NCI-H524 treated with DMSO at 0.1 percent for 48 hours (cell line): ENCODE results near the gene RBMS3.
A peak's percentile ranks its signal among the peaks of the same experiment; 100 is the strongest.
"Not testable (repeated sequence)": the region's sequence is repeated elsewhere in the genome, so short reads cannot be mapped to it uniquely, and the experiment has no call there.

Experiments used
- DNase-seq: peaks from one replicate; lab custom pipeline; 2025; lab: John Stamatoyannopoulos, UW

Gene RBMS3

DNA sequence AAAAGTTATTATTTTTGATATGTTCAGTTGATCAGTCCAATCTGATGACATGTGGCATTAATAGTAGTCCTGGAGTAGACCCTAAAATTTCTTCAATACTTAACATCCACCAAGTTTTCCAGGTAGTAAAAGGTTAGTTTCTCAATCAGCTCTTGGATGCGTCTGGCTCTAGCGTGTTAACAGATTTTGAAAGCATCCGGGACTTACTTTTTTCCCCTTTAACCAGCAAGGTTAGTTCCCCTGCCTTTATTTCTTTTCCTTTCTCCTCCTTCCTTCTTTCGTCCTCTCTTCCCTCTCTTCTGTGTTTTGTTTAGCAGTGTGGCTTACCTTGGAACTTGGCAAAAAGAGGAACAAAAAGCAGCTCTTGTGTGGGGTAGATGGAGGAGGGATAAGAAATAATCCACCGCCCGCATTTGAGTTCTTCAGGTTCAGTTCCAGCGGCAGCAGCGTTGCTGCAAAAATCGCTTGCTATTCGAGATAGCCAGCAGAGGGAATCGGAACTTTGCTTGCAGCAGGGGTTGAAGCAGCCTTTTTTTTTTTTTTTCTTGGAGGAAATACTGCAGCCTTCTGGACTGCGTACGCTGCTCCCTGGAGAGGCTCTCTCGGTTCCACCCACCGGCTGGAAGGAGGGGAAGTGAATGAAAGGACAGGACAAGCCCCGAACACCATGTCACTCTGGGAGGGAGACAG lies at the start of gene RBMS3:
RBMS3 (plus strand) TSS at position 668 of the 690 bp plus-strand sequence.
- DNase-seq: peak; percentile 80

DNA sequence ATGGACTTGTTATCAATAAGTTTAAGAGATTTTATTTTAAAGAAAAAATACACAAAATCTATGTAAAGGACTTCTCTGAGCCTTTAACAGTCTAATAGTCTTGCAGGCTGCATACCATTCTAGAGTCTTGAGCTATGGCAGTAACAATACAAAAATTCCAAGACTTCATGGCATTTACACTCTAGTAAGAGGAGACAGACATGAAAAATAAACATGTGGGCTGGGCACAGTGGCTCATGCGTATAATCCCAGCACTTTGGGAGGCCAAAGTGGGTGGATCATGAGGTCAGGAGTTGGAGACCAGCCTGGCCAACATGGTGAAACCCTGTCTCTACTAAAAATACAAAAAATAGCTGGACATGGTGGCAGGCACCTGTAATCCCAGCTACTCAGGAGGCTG lies 47.7 kb upstream of the RBMS3 start:
- DNase-seq: not testable (repeated sequence)

DNA sequence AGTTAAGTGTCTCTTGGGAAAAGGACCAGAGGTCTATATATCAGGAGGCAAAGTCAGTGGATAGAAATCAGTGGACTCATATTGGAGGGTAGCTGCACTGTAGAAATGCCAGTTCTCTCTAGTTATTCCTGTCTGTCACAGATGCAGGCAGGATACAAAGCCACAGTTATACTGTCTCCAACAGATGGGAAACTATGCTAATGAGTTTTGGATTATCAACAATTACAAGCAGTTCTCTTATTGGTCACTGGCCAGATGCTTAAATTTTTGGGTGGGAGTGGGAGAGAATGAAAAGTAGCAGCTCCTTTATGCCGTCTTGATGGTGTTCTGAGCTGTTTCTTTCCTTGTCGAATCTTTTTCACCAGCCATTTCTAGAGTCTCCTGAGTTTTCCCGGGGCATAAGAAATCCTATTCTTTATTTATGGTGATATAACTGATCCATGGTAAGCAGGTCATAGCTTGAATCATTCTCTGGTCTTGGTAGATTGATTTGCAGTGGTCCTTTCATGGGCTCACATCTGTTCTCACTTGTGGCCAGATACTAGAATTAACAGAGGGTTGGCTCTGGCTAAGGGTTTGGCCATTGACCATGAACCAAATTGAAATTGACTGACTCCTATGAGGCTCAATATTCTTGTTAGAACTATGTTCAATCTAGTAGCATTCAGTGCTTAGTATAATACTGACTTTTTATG lies 44.6 kb upstream of the RBMS3 start:
- peak; percentile 85 for DNase-seq

GRCh38 chr3:29239376-29239775 lies 41.5 kb upstream of the RBMS3 start:
- no peak for DNase-seq

DNA sequence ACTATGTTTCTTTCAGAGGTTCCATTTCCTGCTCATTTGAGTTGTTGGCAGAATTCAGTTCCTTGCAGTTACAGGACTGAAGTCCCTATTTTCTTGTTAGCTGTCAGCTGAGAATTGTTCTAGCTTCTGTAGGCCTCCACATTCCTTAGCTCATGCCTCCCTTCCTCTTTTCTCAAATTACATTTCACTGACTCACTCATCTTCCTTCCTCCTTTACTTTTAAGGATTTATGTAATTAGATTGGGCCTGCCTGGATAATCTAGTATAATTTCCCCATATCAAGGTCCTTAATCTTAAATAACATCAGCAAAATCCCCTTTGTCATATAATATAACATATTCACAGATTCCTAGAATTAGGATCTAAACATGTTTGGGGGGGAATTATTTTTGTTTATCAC lies 40.6 kb upstream of the RBMS3 start:
- no peak for DNase-seq

GRCh38 chr3:29240887-29241286 lies 40.0 kb upstream of the RBMS3 start:
- no peak for DNase-seq

- no peak for DNase-seq
Observed at GRCh38 chr3:29241855-29242254, 39.0 kb upstream of the RBMS3 start.

DNA sequence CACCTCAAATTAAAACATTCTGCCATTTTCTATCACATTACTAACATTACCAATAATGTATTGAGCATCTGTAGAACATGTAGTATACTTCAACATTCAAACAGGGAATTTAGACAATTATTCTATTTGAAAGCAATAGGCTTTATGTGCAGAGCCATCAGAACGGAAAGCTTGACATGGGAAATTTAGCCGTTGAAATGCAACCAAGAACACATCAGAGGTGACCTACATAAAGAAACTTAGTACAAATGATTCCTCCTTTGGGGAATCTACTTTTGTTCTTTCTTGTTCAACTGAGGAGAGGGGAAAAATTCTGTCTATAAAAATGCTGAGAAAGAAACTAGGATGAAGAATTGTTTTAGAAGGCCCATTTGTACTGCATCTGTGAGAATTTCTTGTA lies 38.6 kb upstream of the RBMS3 start:
- DNase-seq: no peak

DNA sequence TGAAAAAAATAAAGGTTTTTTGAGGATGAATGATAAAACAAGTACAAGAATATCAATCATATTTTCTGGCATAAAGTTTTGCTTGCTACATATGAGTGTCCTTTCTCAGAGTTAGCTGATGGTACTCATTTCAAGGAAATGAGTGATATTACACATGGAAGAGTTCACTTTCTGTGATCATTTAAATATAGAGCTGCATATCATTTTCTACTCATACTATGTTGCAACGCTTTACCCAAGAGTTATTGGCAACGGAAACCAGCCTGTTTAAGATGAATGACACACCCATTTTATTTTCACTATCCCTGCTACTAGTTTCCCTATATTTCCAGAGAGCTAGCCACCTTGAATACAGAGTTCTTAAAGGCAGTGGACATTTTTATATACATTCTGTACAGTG lies 35.4 kb upstream of the RBMS3 start:
- DNase-seq: no peak

DNA sequence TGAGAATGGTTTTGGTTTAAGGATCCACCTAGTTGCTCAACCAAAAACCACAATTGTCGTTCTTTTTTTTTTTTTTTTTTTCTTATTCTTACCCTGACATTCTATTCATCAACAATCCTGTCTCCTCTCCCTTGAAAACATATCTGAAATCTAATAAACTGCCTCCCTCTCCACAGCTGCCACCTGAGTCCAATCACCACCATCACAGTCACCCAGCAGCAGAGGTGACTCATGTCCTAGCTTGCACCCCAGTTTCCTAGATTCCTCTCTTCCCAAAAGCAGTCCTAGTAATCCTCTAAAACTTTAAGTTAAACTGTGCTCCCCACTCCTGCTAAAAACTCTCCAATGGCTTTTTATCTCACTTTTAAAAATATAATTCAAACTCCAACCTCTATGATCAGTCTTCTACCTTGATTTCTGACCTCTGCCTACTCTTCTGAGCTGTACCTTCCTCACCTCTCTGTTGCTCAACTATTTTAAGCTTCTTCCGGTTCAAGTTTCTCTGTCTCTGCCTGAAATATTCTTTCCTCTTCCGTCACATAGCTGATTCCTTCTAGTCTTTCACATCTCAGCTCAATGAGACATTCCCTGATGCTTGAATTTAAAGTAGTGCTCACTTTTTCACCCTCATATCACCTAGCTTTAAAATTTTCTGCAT lies 33.7 kb upstream of the RBMS3 start:
- DNase-seq: no peak

- no peak for DNase-seq
Observed at GRCh38 chr3:29249829-29250345, 31.0 kb upstream of the RBMS3 start.

- DNase-seq: no peak
Observed at GRCh38 chr3:29255854-29256696, 24.8 kb upstream of the RBMS3 start.

DNA sequence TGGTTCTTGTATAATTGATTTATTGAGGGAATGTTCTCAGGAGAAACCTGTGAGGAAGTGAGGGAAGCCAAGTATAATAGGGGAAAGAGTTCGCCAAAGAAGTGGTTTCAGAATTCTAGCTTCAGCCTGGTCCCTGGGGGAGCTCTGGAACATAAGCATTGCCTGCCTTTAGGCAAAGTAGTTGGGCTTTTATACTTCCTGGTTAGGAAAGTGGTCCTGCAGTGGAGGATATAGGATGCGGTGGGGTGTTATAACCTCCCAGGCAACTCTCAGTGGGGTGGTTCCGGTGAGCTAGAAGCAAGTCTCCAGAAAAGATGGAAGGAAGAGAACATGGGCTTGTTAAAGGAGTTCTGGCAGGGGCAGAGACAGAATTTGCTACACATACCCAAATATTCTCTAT lies 22.7 kb upstream of the RBMS3 start:
- no peak for DNase-seq

GRCh38 chr3:29261119-29261518 lies 19.8 kb upstream of the RBMS3 start:
- no peak for DNase-seq

DNA sequence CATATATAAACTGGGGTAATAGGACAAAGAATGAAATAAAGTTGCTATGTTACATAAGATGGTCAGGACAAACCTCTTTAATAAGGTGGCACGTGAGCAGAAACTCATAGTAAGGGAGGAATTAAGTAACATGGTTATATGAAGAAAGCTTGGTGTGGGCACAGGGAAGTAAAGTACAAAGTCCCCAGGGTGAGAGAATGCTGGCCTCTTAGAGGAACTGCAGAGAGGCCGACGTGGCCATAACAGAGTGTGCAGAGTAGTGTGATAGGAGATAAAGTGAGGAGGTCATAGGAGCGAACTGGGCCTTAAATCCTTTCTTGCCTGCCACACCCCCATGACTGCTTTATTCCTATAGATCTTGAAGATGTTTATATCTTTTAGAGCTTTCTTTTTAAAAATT lies 17.4 kb upstream of the RBMS3 start:
- DNase-seq: no peak

GRCh38 chr3:29265509-29266072 lies 15.3 kb upstream of the RBMS3 start:
- no peak for DNase-seq

DNA sequence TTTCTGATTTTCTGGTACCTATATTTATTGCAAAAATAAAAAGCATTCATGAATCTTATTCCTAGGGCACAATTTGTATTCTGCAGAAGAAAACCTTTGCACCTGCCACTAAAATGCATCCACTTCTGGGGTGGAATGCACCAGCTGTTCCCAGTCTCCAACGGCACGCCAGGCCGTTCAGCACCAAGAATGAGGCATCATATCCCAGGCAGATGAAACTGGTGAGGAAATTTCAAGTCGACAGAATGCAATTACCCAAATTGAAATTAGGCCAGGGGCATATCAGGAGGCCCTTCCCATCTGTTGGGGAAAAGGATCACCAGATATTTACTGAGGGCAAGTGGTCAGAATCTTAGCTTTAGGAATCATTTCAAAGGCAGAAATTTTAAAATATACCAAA lies 13.6 kb upstream of the RBMS3 start:
- DNase-seq: peak; percentile 51

DNA sequence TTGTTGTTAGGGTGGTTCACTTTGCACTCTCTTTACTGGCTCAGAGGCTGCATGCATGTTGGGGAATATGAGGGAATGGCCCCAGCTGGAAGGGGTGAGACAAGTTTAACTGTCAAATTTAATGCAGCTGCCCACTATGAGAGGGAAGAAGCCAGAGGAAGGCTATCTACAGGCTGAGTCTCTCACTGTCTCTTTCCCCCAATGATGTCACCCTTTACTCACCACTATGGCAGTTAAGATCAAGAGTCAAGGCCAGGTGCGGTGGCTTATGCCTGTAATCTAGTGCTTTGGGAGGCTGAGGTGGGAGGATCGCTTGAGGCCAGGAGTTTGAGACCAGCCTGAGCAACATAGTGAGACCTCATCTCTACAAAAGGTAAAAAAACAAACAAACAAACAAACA lies 12.2 kb upstream of the RBMS3 start:
- no peak for DNase-seq

GRCh38 chr3:29270752-29271151 lies 10.1 kb upstream of the RBMS3 start:
- DNase-seq: no peak

DNA sequence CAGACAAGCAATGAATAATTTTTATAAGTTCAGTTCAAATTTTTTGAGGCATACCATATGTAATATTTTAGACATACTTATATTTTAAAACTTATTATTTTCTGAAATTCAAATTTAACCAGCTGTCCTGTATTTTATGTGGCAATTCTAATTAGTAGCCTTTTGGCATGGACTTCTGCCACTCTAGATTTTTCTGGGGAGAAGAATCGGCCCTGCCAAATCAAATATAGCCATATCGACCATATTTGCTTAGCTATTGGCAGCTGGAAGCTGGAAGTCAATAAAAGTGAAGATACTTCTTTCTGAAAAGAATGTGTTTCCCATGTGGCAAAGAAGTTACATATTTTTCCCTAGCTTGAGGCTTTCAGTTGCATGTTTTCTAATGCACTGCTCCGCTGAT lies 9.4 kb upstream of the RBMS3 start:
- no peak for DNase-seq

DNA sequence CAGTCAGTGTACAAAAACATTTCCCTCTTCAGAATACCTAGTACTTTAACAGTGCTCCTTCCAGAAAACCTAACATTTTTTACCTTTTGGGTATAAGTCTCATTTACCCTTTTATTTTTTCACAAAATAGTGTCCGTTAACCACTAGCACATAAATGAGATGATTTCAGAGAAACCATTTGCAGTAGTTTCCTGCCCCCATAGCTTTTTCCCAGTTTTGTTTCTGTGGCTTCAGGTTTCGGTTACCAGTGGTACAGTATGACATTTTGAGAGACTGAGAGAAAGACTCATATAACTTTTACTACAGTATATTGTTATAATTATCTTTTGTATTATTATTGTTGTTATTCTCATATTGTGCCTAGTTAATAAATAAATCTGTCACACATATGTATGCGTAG lies 6.2 kb upstream of the RBMS3 start:
- no peak for DNase-seq

DNA sequence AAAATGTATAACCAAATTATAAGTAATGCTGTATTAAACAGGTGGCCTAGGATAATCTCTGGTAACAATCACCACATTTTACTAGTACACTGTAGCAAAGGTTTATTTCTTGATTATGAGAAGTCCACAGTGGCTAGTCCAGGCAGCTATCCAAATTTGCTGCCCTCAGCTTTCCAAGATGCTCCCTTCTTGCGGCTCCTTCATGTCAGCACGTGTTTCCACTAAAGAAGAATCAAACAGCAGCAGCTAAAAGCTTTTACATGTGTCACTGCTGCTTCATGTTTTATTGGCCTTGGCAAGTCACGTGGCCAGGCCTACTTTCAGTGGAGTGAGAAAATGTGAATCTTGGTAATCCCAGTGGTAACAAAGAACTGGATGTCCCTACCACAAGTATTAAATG lies 5.6 kb upstream of the RBMS3 start:
- DNase-seq: no peak
